Glomerular endothelial cell (primary cell): ENCODE measurements around the gene TK2. TPM values are rescaled to one million over a fixed set of nuclear protein-coding genes. Genes with fewer than 3 reads are reported as not detected.

Experiments
- DNase-seq: peaks from one replicate; pipeline ENCODE4 v3.0.0-alpha.2; 2011; ENCODE audit warnings: low read depth, low spot score; ENCODE audit errors: extremely low read depth
- total RNA-seq: library from RNA; depleted of rRNA; stranded (reverse); fragments of >200 nt; gene quantifications from 2 replicates; pipeline ENCODE4 v1.2.3, GENCODE V29; 2015

Gene TK2
- total RNA-seq, 1 donor from 2014 or later, result 24.7 TPM

- no peak for DNase-seq
Measured at GRCh38 chr16:66486199-66486772, 63.6 kb downstream of the TK2 start.

DNA sequence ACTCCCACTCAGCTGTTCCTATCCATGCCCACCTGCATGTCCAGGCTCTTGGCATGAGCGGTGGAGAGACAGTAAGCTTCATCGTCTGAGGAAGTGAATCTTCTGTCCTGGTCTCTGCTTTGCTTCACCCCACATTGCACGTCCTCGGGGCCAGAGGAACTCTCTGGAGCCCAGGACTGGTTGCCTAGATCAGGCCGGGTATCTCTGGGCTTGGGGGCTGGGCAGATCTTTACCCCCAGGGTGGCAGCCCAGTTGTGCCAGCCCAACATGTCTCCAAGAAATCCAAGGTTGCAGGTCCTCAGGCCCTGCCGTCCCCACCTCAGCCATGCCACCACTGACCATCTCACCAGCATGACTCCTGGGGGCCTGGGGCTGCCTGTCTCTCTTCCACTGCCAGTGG, 64.5 kb downstream of the TK2 start:
- DNase-seq, result no peak

GRCh38 chr16:66484453-66485213, 65.3 kb downstream of the TK2 start:
- no peak for DNase-seq

- DNase-seq, result no peak
Measured at GRCh38 chr16:66483689-66484452, 66.1 kb downstream of the TK2 start.

GRCh38 chr16:66481943-66482390, 68.0 kb downstream of the TK2 start:
- DNase-seq, result no peak

- no peak for DNase-seq
Measured at GRCh38 chr16:66481081-66481942, 68.6 kb downstream of the TK2 start.

DNA sequence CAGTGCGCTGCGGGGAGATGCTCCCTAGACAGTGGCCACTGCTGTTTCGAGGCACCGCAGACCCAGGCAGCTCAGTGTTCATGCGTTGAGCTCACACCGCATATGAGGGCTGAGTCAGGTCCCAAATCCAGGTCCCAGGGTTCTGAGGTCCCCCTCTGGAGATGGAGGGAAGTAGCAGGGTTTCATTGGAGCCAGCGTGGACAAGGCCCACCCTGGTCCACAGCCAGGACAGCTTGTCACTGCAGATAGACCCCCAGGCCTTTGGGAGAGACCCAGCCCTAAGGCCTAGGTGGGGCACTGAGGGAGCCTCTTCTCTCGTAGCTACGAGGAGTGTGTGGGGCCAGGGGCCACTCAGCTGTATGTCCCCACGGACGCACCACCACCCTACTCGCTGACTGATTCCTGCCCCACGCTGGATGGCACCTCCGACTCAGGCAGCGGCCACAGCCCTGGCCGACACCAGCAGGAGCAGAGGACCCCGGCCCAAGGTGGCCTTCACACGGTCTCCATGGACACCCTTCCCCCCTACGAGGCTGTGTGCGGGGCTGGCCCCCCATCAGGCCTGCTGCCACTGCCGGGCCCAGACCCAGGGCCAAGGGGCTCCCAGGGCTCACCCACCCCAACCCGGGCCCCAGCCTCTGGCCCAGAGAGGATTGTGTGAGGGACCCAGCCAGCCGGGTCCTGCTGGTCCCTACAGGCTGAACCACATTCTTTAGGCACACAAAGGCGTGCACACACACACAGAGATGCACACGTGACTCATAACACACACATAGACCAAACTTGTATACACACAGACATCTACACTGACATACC, 69.4 kb downstream of the TK2 start:
- DNase-seq, result no peak

DNA sequence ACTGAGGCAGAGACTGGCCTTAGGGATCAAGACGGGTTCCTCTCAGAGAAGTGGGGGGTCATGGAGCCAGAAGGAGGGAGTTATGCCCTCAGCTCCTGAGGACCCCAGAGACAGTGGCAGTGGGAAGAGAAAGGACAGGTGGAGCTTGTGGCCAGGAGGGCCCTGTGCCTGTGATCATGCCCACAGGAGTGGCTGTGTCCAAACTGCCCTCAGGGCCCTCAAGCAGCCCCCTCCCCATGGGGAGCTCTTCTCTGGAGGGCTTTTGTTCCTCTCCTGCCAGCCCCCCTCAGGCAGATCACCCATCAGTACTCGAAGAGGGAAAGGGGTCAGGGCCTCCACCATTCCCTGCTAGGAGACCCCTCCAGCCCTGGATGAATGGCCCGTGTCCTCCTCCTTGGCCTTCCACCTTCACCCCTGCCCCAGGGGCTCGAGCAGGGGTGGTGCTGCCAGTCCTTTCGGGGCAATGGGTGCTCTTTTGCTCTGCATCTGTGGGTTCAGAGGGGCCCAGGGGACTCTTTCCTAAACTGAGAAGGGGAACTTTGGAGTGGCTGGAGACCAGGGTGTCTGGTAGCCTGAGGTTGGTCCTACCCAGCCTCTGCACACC, 70.2 kb downstream of the TK2 start:
- no peak for DNase-seq

- no peak for DNase-seq
Measured at GRCh38 chr16:66478733-66479511, 71.0 kb downstream of the TK2 start.

GRCh38 chr16:66477028-66477515, 72.8 kb downstream of the TK2 start:
- DNase-seq, result no peak

DNA sequence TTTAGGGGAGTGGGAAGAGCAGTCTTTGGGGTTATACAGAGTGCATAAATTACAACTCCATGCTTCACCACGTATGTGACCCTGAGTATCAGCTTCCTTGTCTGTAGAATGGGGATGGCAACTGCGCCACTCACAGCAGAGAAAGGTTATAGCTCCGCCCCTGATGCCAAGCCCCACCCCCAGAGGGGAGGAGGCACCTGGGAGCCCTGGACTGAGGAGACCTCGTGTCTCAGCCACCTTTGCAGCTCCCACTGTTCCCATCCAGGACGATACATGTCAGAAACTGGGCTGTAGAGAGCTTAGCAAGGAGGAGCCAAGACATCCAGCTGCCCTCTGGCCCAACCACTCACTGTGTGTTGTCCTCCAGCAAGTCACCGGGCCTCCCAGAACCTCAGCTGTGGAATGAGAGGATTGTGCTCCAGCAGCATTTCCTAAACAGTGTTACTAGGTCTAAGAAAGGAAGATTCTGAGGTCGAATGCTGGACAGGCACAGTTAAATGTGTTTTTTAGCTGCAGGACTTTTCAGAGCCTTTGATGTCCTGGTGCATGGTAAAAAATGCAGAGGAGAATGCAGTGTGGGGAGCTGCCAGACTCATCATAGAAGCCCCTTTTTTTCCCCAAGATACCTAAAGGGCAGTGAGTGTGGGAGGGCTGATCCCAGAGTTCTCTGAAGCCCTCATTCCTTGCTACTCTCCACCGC, 73.4 kb downstream of the TK2 start:
- DNase-seq, result no peak

DNA sequence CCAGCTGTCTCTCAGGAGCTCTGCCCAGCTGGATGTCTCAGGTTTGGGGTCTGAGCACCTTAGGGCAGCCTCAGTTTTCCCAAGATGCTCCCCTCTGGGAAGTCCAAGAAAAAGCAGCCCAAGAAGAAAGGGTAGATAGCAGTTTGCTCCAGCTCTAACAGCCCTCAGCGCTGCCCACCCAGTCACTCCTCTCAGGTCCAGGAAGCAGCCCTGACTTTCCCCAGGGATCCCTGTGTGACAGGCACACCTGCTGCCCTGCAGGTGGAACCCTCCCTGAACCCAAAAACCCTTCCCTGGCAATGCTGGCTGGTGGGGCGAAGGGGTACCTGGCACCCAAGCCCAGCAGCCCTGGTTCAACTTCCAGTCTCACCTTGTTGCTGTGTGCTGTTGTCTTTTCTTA, 74.7 kb downstream of the TK2 start:
- no peak for DNase-seq

DNA sequence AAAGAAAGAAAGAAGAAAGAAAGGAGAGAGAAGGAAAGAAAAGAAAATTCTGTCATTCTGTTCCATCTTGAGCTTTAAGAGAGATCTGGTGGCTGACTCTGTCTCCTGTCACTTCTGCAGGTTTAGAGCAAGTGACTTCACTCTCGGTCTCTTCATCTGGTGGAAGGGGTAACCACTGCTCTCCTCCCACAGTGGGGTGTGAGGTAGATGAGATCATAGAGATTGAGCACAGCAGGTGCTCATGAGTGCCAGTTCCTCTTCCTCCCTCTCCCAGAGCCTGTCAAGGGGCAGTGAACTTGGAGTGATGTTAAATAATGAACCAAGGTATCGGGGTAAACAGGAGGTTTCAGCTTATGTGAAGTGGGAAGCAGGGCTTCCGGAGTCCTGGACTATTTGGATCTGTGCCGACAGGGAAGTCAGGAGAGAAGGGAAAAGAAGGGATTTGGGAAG, 75.1 kb downstream of the TK2 start:
- DNase-seq, result no peak

- no peak for DNase-seq
Measured at GRCh38 chr16:66473654-66474519, 76.0 kb downstream of the TK2 start.

- no peak for DNase-seq
Measured at GRCh38 chr16:66473051-66473571, 76.8 kb downstream of the TK2 start.

- no peak for DNase-seq
Measured at GRCh38 chr16:66471716-66472393, 78.1 kb downstream of the TK2 start.
